Measurements from ENCODE around the gene OPCML. TPM values are rescaled to one million over a fixed set of nuclear protein-coding genes. Genes with fewer than 3 reads are reported as not detected.

The OPCML gene
- total RNA-seq, 1 experiment from 2014 or later = 0.13 TPM

- POLR2A ChIA-PET (ENCODE audit: low non-redundant PET) = no interaction called here
- no peak for DNase-seq (ENCODE audit: low spot score)
These were observed 31.4 kb downstream of the OPCML start for GRCh38 chr11:133500936-133501335.

GRCh38 chr11:133500435-133500834 is 31.9 kb downstream of the OPCML start:
- BruUV-seq (replicated peaks) = no TSS peak
- peaks cover 16% of the 10 kb centered on the region for H3K9me3 ChIP-seq (ENCODE audit: low read depth, low read length, poor library complexity, severe bottlenecking)
- H3K36me3 ChIP-seq (ENCODE audit: insufficient read depth, low read length, poor library complexity, severe bottlenecking) = no peaks in the 10 kb centered on the region
- CTCF ChIA-PET = no interaction called here
- no peak for DNase-seq (ENCODE audit: low spot score)
- no peak overlapping the region for H3K27ac ChIP-seq (ENCODE audit: low read depth, low read length, poor library complexity, severe bottlenecking)
- no peaks in the 10 kb centered on the region for H3K4me1 ChIP-seq (ENCODE audit: insufficient read depth, low read length, poor library complexity, severe bottlenecking)
- POLR2A ChIA-PET (ENCODE audit: low non-redundant PET) = no interaction called here
- H3K4me3 ChIP-seq (ENCODE audit: low read depth, low read length, poor library complexity, severe bottlenecking) = no peak overlapping the region
- intact Hi-C loops (cut with micrococcal nuclease; ENCODE audit: unreplicated experiment) = no loop called here
- TF ChIP-seq CTCF (conservative IDR thresholded peaks at IDR 0.05; ENCODE audit: low read depth, low read length) = no peak
- no peak for TF ChIP-seq EZH2 (IDR thresholded peaks at IDR 0.05; ENCODE audit: borderline replicate concordance, low read depth, low read length, poor library complexity, severe bottlenecking)
- no peaks in the 10 kb centered on the region for H3K27me3 ChIP-seq (replicated peaks; ENCODE audit: insufficient read depth, low read depth, low read length, poor library complexity)

More at GRCh38 chr11:133500936-133501335, 31.4 kb downstream of the OPCML start:
- Histone ChIP-seq H3K4me1 (ENCODE audit: insufficient read depth, low read length, poor library complexity, severe bottlenecking) (no peaks in the 10 kb centered on the region), H3K27ac (ENCODE audit: low read depth, low read length, poor library complexity, severe bottlenecking) (no peak overlapping the region), H3K36me3 (ENCODE audit: insufficient read depth, low read length, poor library complexity, severe bottlenecking) (no peaks in the 10 kb centered on the region), H3K27me3 (replicated peaks; ENCODE audit: insufficient read depth, low read depth, low read length, poor library complexity) (no peaks in the 10 kb centered on the region), H3K9me3 (ENCODE audit: low read depth, low read length, poor library complexity, severe bottlenecking) (peaks cover 16% of the 10 kb centered on the region), H3K4me3 (ENCODE audit: low read depth, low read length, poor library complexity, severe bottlenecking) (no peak overlapping the region)
- no peak for TF ChIP-seq EZH2 (IDR thresholded peaks at IDR 0.05; ENCODE audit: borderline replicate concordance, low read depth, low read length, poor library complexity, severe bottlenecking)
- no peak for TF ChIP-seq CTCF (conservative IDR thresholded peaks at IDR 0.05; ENCODE audit: low read depth, low read length)
- intact Hi-C loops (cut with micrococcal nuclease; ENCODE audit: unreplicated experiment) = no loop called here
- no TSS peak for BruUV-seq (replicated peaks)
- CTCF ChIA-PET = no interaction called here

- H3K9me3 ChIP-seq (ENCODE audit: low read depth, low read length, poor library complexity, severe bottlenecking) = peaks cover 15% of the 10 kb centered on the region
- ChIA-PET POLR2A (ENCODE audit: low non-redundant PET) (no interaction called here), CTCF (no interaction called here)
- BruUV-seq (replicated peaks) = no TSS peak
- TF ChIP-seq CTCF (conservative IDR thresholded peaks at IDR 0.05; ENCODE audit: low read depth, low read length) (no peak), EZH2 (IDR thresholded peaks at IDR 0.05; ENCODE audit: borderline replicate concordance, low read depth, low read length, poor library complexity, severe bottlenecking) (no peak)
- no peaks in the 10 kb centered on the region for H3K4me1 ChIP-seq (ENCODE audit: insufficient read depth, low read length, poor library complexity, severe bottlenecking)
- no peaks in the 10 kb centered on the region for H3K36me3 ChIP-seq (ENCODE audit: insufficient read depth, low read length, poor library complexity, severe bottlenecking)
- no peak overlapping the region for H3K27ac ChIP-seq (ENCODE audit: low read depth, low read length, poor library complexity, severe bottlenecking)
- H3K27me3 ChIP-seq (replicated peaks; ENCODE audit: insufficient read depth, low read depth, low read length, poor library complexity) = no peaks in the 10 kb centered on the region
- intact Hi-C loops (cut with micrococcal nuclease; ENCODE audit: unreplicated experiment) = no loop called here
- H3K4me3 ChIP-seq (ENCODE audit: low read depth, low read length, poor library complexity, severe bottlenecking) = no peak overlapping the region
- no peak for DNase-seq (ENCODE audit: low spot score)
These were observed 33.3 kb downstream of the OPCML start for GRCh38 chr11:133498969-133499368.

Data from A673 (cell line).